Measurements from ENCODE around the gene DENND4B. TPM values are rescaled to one million over a fixed set of nuclear protein-coding genes. Genes with fewer than 3 reads are reported as not detected.

The DENND4B gene
- total and polyA plus RNA-seq, 9 of the 15 experiments (the other 6 are each of a cell fraction or from before 2014, with no cell fraction given): 9.5 to 80.5 (median 23.1) TPM

DNA sequence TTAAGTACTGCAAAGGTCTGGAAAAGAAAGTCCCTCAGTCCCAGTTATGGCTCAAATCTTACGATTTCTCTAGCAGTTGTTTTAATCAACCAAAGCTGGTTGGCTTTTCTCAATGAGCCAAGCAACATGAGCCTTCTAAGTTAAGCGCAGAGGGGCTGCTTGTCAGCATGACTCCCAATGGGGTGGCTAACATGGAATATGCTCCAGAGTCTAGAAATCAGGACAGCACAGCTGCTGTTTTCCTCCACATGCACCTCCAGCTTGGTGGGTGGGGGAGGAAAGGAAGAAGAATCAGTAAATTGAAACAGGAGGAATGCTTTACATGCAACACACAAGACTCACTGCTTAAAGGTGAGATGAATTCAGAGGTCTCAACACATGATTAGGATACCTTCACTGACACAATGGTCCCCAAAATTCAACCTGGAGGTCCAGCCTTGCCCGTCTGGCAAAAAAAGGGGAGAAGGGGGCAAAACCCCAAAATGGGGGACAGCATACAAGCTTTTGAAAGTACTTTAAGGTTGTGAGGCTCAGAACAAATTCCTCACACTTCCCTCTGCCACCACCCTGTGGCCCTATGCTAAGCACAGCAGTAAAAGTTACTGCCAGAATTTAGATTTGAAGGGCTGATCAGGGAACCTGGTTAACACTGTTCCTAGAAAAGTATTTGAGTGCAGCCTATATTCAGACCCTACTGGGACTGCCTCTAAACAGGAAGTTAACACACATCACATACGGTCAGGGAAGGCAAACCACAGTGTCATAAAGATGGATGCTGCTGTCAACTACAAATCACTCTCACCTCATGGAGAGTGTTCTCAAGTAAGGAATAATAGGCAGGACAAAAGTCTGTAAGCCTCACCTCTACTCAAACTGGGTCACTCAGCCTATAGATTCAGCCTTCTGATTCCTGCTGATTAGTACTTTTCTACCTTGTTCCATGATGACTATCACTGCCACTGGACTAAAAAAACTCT, 26.4 kb downstream of the DENND4B start (continued):
- TF ChIP-seq, protein P1, sequence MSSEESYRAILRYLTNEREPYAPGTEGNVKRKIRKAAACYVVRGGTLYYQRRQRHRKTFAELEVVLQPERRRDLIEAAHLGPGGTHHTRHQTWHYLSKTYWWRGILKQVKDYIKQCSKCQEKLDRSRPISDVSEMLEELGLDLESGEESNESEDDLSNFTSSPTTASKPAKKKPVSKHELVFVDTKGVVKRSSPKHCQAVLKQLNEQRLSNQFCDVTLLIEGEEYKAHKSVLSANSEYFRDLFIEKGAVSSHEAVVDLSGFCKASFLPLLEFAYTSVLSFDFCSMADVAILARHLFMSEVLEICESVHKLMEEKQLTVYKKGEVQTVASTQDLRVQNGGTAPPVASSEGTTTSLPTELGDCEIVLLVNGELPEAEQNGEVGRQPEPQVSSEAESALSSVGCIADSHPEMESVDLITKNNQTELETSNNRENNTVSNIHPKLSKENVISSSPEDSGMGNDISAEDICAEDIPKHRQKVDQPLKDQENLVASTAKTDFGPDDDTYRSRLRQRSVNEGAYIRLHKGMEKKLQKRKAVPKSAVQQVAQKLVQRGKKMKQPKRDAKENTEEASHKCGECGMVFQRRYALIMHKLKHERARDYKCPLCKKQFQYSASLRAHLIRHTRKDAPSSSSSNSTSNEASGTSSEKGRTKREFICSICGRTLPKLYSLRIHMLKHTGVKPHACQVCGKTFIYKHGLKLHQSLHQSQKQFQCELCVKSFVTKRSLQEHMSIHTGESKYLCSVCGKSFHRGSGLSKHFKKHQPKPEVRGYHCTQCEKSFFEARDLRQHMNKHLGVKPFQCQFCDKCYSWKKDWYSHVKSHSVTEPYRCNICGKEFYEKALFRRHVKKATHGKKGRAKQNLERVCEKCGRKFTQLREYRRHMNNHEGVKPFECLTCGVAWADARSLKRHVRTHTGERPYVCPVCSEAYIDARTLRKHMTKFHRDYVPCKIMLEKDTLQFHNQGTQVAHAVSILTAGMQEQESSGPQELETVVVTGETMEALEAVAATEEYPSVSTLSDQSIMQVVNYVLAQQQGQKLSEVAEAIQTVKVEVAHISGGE (CRISPR knock-in tag; IDR thresholded peaks at IDR 0.05): peak in 1 of 3 experiments; percentile 89; a peak in 3 of 6 replicates
- TF ChIP-seq NONO (IDR thresholded peaks at IDR 0.05; ENCODE audit: low read depth in 2 of 2, low read length in 1 of 2) (no peak), ZBTB17 (CRISPR knock-in tag; IDR thresholded peaks at IDR 0.05) (no peak), ZNF239 (CRISPR knock-in tag; IDR thresholded peaks at IDR 0.05) (no peak), ESRRA (IDR thresholded peaks at IDR 0.05; ENCODE audit: borderline replicate concordance, low read depth) (peak; percentile 63; the same call in 1 of the 2 replicates), CBX5 (IDR thresholded peaks at IDR 0.05; ENCODE audit: borderline replicate concordance, low read depth) (no peak; the same call in 1 of the 2 replicates), ZNF124 (CRISPR knock-in tag; IDR thresholded peaks at IDR 0.05) (no peak), HNRNPH1 (optimal IDR thresholded peaks at IDR 0.05; ENCODE audit: low read depth, low read length) (no peak), GABPB1 (CRISPR knock-in tag; IDR thresholded peaks at IDR 0.05) (peak; percentile 79), RBM17 (IDR thresholded peaks at IDR 0.05; ENCODE audit: borderline replicate concordance, low read depth, low read length) (no peak)

All from K562 (cell line).